MM.1S (cell line): ENCODE measurements around the gene RMI2.

Experiments used
- DNase-seq: peaks from one replicate; pipeline ENCODE4 v3.0.0-alpha.2; 2015
- H2AFZ ChIP-seq: fragments of 300-600 bp; sonication (generic); 2 replicates; pipeline ENCODE4 v1.6.0; 2016; ENCODE audit warnings: antibody characterized with exemption, low read length
- H3F3A ChIP-seq: fragments of 300-600 bp; sonication (generic); 2 replicates; pipeline ENCODE4 v1.6.1; 2016; ENCODE audit warnings: mild to moderate bottlenecking, antibody characterized with exemption, low read length, moderate library complexity, mixed read lengths; ENCODE audit not compliant: insufficient read depth
- H3K27ac ChIP-seq: fragments of 300-600 bp; sonication (generic); 2 replicates; pipeline ENCODE4 v1.5.1; 2016; ENCODE audit warnings: mild to moderate bottlenecking, low read length
- H3K27me3 ChIP-seq: fragments of 300-600 bp; sonication (generic); replicated peaks from 2 replicates; pipeline ENCODE4 v1.6.0; 2016; ENCODE audit warnings: low read length; ENCODE audit not compliant: insufficient read depth
- H3K36me3 ChIP-seq: fragments of 300-600 bp; sonication (generic); replicated peaks from 2 replicates; pipeline ENCODE4 v1.6.1; 2016; ENCODE audit warnings: mild to moderate bottlenecking, low read length, mixed read lengths; ENCODE audit not compliant: insufficient read depth
- H3K4me1 ChIP-seq: fragments of 300-600 bp; sonication (generic); 2 replicates; pipeline ENCODE4 v1.6.1; 2016; ENCODE audit warnings: low read length, mixed read lengths
- H3K4me2 ChIP-seq: fragments of 300-600 bp; sonication (generic); 2 replicates; pipeline ENCODE4 v1.6.0; 2016; ENCODE audit warnings: low read depth, low read length
- H3K4me3 ChIP-seq: fragments of 300-600 bp; sonication (generic); 2 replicates; pipeline ENCODE4 v1.5.1; 2016; ENCODE audit warnings: low read length, mixed read lengths
- H3K79me2 ChIP-seq: fragments of 300-600 bp; sonication (generic); 2 replicates; pipeline ENCODE4 v1.6.1; 2016; ENCODE audit warnings: mixed run types, low read length, mixed read lengths
- H3K9ac ChIP-seq: fragments of 300-600 bp; sonication (generic); 2 replicates; pipeline ENCODE4 v1.6.1; 2016; ENCODE audit warnings: low read length, mixed read lengths
- H3K9me2 ChIP-seq: fragments of 300-600 bp; sonication (generic); replicated peaks from 2 replicates; pipeline ENCODE4 v1.6.1; 2016; ENCODE audit warnings: mild to moderate bottlenecking, low read length, mixed read lengths; ENCODE audit not compliant: insufficient read depth
- H3K9me3 ChIP-seq: fragments of 300-600 bp; sonication (generic); replicated peaks from 2 replicates; pipeline ENCODE4 v1.6.1; 2016; ENCODE audit warnings: mild to moderate bottlenecking, low read length, mixed read lengths; ENCODE audit not compliant: insufficient read depth
- H4K20me1 ChIP-seq: fragments of 300-600 bp; sonication (generic); 2 replicates; pipeline ENCODE4 v1.6.1; 2016; ENCODE audit warnings: mild to moderate bottlenecking, low read length, moderate library complexity, mixed read lengths; ENCODE audit not compliant: insufficient read depth
- EZH2 ChIP-seq: fragments of 300-600 bp; sonication (generic); optimal IDR thresholded peaks from 2 replicates; pipeline ENCODE3; 2017; ENCODE audit warnings: low read depth, mild to moderate bottlenecking, antibody characterized with exemption, low read length, mixed read lengths
- EZH2phosphoT487 ChIP-seq: fragments of 300-600 bp; sonication (generic); IDR thresholded peaks from 2 replicates; pipeline ENCODE4 v1.6.1; 2018; ENCODE audit warnings: antibody characterized with exemption, low read length
- TF ChIP-seq, protein P1 (sequence below): fragments of 300-600 bp; sonication (generic); IDR thresholded peaks from 2 replicates; pipeline ENCODE4 v1.5.1; 2016; ENCODE audit warnings: antibody characterized with exemption, low read length, mixed read lengths

RMI2 gene

GRCh38 chr16:11330526-11331237 lies 14.6 kb upstream of the RMI2 start:
- Histone ChIP-seq H3K79me2 (no peaks in the 10 kb centered on the region), H3K9ac (no peak overlapping the region), H3F3A (peaks cover 19% of the 10 kb centered on the region), H4K20me1 (no peaks in the 10 kb centered on the region), H3K4me3 (no peak overlapping the region), H2AFZ (no peak overlapping the region), H3K9me3 (no peaks in the 10 kb centered on the region), H3K27ac (no peak overlapping the region), H3K36me3 (no peaks in the 10 kb centered on the region), H3K4me2 (no peak overlapping the region), H3K9me2 (no peaks in the 10 kb centered on the region), H3K4me1 (peaks cover 24% of the 10 kb centered on the region), H3K27me3 (no peaks in the 10 kb centered on the region)
- DNase-seq = no peak
- no peak for TF ChIP-seq EZH2
- TF ChIP-seq EZH2phosphoT487 = no peak
- TF ChIP-seq, protein P1, sequence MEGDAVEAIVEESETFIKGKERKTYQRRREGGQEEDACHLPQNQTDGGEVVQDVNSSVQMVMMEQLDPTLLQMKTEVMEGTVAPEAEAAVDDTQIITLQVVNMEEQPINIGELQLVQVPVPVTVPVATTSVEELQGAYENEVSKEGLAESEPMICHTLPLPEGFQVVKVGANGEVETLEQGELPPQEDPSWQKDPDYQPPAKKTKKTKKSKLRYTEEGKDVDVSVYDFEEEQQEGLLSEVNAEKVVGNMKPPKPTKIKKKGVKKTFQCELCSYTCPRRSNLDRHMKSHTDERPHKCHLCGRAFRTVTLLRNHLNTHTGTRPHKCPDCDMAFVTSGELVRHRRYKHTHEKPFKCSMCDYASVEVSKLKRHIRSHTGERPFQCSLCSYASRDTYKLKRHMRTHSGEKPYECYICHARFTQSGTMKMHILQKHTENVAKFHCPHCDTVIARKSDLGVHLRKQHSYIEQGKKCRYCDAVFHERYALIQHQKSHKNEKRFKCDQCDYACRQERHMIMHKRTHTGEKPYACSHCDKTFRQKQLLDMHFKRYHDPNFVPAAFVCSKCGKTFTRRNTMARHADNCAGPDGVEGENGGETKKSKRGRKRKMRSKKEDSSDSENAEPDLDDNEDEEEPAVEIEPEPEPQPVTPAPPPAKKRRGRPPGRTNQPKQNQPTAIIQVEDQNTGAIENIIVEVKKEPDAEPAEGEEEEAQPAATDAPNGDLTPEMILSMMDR = no peak

- no peaks in the 10 kb centered on the region for H4K20me1 ChIP-seq
- no peaks in the 10 kb centered on the region for H3K36me3 ChIP-seq
- H3K79me2 ChIP-seq = no peaks in the 10 kb centered on the region
- no peaks in the 10 kb centered on the region for H3K27me3 ChIP-seq
- no peak overlapping the region for H3K9ac ChIP-seq
- no peak overlapping the region for H3K4me2 ChIP-seq
- peaks cover 17% of the 10 kb centered on the region for H3F3A ChIP-seq
- no peaks in the 10 kb centered on the region for H3K9me2 ChIP-seq
- DNase-seq = no peak
- peaks cover 20% of the 10 kb centered on the region for H3K4me1 ChIP-seq
- TF ChIP-seq EZH2 = no peak
- TF ChIP-seq, protein P1 = no peak
- no peak for TF ChIP-seq EZH2phosphoT487
- no peak overlapping the region for H3K4me3 ChIP-seq
- no peak overlapping the region for H2AFZ ChIP-seq
- H3K9me3 ChIP-seq = no peaks in the 10 kb centered on the region
- H3K27ac ChIP-seq = no peak overlapping the region
Observed at GRCh38 chr16:11331967-11332366, 13.3 kb upstream of the RMI2 start.

GRCh38 chr16:11333010-11333409 lies 12.2 kb upstream of the RMI2 start:
- Histone ChIP-seq H3K4me3 (no peak overlapping the region), H3K27ac (no peak overlapping the region), H3K36me3 (no peaks in the 10 kb centered on the region), H3K9me2 (no peaks in the 10 kb centered on the region), H3K4me1 (peaks cover 15% of the 10 kb centered on the region), H3K9me3 (no peaks in the 10 kb centered on the region), H3K27me3 (no peaks in the 10 kb centered on the region), H3F3A (peaks cover 14% of the 10 kb centered on the region), H3K9ac (no peak overlapping the region), H3K4me2 (no peak overlapping the region), H2AFZ (no peak overlapping the region), H4K20me1 (no peaks in the 10 kb centered on the region), H3K79me2 (no peaks in the 10 kb centered on the region)
- TF ChIP-seq, protein P1 = no peak
- TF ChIP-seq EZH2phosphoT487 (no peak), EZH2 (no peak)
- no peak for DNase-seq
